GM12873 (cell line): ENCODE measurements around the gene SUSD1.

Experiments
- TF ChIP-seq, protein P1 (sequence below): IDR thresholded peaks from 2 replicates; pipeline ENCODE4 v1.5.1; 2012; ENCODE audit warnings: low read depth, mild to moderate bottlenecking, moderate library complexity, low read length, control low read depth; ENCODE audit not compliant: insufficient read depth; ENCODE audit errors: missing control alignments

The SUSD1 gene

DNA sequence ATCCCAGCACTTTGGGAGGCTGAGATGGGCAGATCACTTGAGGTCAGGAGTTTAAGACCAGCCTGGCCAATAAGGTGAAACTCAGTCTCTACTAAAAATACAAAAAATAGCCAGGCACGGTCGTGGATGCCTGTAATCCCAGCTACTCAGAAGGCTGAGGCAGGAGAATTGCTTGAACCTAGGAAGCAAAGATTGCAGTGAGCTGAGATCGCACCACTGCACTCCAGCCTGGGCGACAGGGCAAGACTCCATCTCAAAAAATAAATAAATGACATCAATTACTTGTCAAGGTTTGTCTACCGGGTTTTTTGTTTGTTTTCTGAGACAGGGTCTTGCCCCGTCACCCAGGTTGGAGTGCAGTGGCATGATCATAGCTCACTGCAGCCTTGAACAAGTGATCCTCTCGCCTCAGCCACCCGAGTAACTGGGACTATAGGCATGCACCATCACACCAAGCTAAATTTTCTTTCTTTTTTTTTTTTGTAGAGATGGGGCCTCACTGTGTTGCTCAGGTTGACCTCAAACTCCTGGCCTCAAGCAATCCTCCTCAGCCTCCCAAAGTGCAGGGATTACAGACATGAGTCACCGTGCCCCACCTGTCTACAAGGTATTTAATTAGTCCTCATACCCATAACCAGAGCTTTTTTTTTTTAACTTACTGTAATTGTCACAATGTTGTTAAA lies 64.9 kb downstream of the SUSD1 start:
- TF ChIP-seq, protein P1, sequence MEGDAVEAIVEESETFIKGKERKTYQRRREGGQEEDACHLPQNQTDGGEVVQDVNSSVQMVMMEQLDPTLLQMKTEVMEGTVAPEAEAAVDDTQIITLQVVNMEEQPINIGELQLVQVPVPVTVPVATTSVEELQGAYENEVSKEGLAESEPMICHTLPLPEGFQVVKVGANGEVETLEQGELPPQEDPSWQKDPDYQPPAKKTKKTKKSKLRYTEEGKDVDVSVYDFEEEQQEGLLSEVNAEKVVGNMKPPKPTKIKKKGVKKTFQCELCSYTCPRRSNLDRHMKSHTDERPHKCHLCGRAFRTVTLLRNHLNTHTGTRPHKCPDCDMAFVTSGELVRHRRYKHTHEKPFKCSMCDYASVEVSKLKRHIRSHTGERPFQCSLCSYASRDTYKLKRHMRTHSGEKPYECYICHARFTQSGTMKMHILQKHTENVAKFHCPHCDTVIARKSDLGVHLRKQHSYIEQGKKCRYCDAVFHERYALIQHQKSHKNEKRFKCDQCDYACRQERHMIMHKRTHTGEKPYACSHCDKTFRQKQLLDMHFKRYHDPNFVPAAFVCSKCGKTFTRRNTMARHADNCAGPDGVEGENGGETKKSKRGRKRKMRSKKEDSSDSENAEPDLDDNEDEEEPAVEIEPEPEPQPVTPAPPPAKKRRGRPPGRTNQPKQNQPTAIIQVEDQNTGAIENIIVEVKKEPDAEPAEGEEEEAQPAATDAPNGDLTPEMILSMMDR = no peak

DNA sequence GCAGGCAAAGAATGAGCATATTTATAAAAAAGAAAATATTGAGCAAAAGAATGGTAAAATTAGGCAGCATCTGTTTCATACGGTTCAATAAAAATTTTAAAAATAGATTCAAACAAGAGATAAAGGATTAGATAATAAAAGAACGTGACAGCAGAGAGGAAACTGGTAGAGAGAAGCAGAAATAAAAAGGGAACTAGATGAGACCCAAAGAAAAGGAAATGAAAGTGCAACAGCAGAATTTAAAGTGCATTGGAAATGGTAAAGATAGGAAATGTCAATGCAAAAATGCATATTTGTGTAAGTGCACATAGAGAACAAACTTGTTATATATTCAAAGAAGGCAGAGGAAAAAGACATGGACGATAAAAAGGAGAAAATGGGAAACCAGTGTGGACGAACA lies 70.2 kb downstream of the SUSD1 start:
- TF ChIP-seq, protein P1 = no peak

DNA sequence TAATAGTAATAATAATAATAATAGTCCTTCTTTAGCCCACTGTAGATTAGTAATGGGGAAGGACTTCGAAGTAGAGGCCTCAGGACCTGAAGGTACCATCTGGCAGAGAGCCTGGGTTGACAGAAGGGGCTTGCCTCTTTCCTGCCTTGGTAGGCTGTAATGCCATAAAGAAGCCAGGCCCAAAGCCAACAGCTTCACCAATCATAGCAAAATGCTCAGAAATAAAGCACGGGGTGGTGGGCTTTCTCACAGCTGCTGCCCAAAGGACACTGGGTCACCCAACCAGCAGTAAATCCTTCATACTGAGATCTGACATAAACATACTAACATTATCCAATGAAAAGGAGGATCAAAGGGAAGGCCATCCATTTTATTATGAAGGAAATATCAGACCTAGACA lies 70.7 kb downstream of the SUSD1 start:
- TF ChIP-seq, protein P1 = no peak

DNA sequence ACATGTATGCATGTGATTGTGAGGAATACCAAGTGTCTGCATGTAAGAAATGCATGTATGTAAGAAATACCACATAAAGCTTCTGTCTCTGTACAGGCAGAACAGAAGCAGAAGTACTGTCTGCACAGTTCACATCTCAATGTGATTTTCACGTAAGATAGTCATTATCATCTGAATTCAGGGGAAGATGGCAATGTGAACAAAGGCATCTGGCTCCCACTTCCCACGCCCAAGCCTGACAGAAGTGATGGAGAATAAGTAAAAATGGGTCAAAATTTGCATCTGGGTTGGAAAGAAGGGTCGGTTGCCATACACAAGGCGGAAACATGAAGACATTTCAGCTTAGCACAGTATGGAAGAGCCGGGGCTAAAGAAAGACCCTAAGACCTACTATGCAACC lies 71.7 kb downstream of the SUSD1 start:
- TF ChIP-seq, protein P1 = no peak

DNA sequence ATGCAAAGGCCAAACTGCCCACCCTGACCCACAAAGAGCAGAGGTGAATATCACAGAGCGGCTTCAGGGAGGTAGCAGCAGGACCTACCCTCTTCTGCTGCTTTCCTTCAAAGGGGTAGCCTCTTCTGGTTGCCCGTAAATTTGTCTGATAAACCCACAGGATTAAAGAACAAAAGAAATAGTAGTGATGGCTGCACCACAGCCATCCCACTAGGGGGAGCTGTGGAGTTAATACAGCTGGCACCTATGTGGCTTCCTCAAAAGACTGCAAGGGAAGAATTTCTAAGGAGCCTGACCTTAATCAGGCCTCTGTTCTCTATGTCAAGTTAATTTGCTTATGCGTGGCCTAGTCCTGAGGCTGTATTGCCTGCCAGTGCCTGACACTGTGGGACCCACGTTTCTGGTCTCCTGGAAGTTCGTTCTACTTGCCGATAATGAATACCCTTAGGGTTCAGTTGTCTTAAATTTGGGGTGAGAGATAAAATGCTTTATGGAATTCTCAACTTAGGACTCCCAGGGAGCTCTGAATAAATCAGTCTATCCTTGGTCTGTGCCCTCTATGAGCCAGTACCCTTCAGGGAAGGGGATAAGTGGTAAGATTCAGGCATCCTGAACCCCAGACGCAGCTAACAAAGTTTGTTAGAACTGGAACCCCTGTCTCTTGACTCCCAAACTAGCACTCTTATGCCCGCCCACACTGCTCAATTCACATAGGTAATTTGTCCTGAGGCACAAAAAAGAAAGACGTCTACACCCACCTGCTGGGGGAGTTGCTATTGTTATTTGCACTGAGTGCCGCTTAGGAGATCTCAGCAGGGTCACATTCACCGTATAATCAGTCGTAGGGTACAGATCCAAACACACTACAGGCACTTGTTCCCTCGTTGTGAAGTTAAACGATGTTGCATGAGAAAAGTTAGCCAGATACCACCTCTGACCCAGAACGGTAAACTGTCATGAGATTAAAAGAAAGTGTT lies 77.1 kb downstream of the SUSD1 start:
- TF ChIP-seq, protein P1 = peak; percentile 88

DNA sequence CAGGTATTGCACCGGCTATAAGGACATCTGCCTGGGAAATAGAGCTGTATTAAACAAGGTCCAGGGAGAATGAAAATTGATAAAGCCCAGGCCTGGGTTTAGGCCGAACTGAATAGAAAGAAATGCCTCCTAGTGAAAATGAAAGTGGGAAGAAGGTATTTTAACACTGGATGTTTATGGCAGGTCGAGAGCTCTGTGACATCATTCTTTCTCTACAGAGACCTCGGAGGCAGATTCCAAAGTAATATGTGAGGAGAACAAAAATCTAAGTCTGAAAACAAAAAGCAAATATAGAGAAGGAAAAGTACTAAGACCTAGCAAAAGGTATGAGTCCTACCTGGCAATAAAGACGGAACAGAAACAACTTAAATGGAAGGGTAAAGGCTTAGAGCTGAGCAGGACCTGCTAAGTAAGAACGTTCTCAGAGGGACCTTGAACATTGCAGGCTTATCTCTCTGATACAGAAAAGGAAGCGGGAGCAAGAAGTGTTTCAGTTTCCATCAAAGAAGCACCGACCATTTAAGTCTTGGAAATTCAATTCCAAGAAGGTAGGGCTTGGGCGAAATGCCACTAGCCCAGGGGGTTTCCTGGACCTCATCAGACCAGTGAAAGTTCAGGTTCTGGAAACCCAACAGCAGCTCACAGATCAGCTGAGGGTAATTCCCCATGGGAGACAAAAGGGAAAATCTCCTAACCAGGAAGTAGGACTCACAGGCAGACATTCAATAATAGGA lies 80.0 kb downstream of the SUSD1 start:
- TF ChIP-seq, protein P1 = no peak

DNA sequence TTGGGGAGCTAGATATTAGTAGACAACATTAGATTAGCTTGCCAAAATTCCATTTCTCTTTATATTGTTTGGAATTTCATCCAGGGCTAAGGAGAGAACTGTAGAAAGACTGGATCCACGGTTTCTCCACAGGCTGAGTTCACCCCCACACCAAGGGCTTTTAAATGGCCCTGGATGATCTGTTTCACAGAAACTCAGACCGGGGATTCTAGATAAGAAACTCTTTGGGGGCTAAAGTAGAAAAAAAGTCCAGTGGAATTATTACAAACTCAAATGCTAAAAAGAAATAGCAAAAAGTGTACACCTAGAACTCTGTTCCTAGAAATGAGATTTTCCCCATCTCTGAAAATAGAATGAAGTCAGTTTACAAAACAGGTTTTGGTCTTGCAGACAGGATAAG lies 80.9 kb downstream of the SUSD1 start:
- TF ChIP-seq, protein P1 = no peak
